Erythroblast (primary cell): ENCODE data around the gene FAR1.

Experiments
- GATA1 ChIP-seq: IDR thresholded peaks from 2 replicates; pipeline ENCODE4 v1.6.1; 2011; ENCODE audit warnings: low read depth, mild to moderate bottlenecking, control low read depth, low read length, moderate library complexity
- POLR2A ChIP-seq: IDR thresholded peaks from 2 replicates; pipeline ENCODE4 v1.6.1; 2011; ENCODE audit warnings: mild to moderate bottlenecking, low read length

- no peak for TF ChIP-seq POLR2A
- TF ChIP-seq GATA1: no peak
Observed at GRCh38 chr11:13694115-13694514, 25.6 kb downstream of the FAR1 start.
